ENCODE results near the gene CD63. TPM values are rescaled to one million over a fixed set of nuclear protein-coding genes. Genes with fewer than 3 reads are reported as not detected.

CD63 gene
- total RNA-seq, 1 experiment from 2014 or later = 869 TPM

DNA sequence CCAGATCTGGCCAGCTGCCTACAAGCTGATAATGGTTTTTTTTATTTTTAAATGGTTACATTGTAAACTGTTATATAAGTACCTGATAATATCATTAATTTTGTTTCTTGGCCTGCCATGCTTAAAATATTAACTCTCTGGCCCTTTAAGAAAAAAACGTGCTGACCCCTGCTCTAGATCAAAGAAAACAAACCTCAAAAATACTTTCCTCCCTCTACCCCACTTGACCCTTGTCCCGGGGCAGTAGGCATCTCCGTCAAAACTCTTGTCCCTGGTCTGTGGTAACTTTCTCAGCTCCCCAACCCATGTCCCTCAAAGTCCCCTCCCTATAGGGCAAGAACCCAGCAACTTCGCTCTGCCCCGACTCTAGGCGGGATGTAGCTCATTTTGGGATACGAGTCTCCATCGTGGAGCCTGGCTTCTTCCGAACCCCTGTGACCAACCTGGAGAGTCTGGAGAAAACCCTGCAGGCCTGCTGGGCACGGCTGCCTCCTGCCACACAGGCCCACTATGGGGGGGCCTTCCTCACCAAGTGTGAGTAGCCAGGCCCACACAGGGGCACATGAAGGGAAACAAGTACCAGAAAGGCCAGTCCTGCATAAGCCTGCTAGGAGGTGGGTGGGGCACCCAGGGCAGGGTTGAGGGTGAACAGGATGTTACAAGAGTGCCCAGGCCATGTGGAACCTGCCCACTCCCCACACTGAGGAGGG, 5.1 kb downstream of the CD63 start:
- intact Hi-C loops (cut with micrococcal nuclease) = no loop called here
- TF ChIP-seq EZH2 (IDR thresholded peaks at IDR 0.05; ENCODE audit: low read length, unreplicated experiment) (no peak), EZH2phosphoT487 (IDR thresholded peaks at IDR 0.05; ENCODE audit: borderline replicate concordance, low read length) (no peak)
- H3K36me3 ChIP-seq (ENCODE audit: low read depth, low read length) = peaks cover 27% of the 10 kb centered on the region
- POLR2A ChIA-PET (ENCODE audit: unreplicated experiment) = interaction anchor here (0.6 kb wide), 1 partner anchor 46 kb away, joined by 4 read pairs; no protein-coding TSS in a partner anchor
- no peak for DNase-seq
- no peak overlapping the region for H3K4me3 ChIP-seq (ENCODE audit: low read length)
- no peaks in the 10 kb centered on the region for H3K9me3 ChIP-seq (ENCODE audit: low read length)
- H3K9me2 ChIP-seq (replicated peaks; ENCODE audit: low read length) = no peaks in the 10 kb centered on the region
- H4K20me1 ChIP-seq (ENCODE audit: low read length) = peaks cover 8% of the 10 kb centered on the region
- no peak overlapping the region for H2AFZ ChIP-seq (ENCODE audit: low read length)
- H3K4me2 ChIP-seq (ENCODE audit: low read length) = no peak overlapping the region
- CTCF ChIA-PET = no interaction called here
- peaks cover 24% of the 10 kb centered on the region for H3K79me2 ChIP-seq (ENCODE audit: low read length)
- no peak overlapping the region for H3K9ac ChIP-seq (ENCODE audit: low read length)
- BruUV-seq (replicated peaks) = no TSS peak
- peaks cover 52% of the 10 kb centered on the region for H3K4me1 ChIP-seq (ENCODE audit: insufficient read depth, low read length)
- H3F3A ChIP-seq (ENCODE audit: low read length, unreplicated experiment) = no peaks in the 10 kb centered on the region
- H3K27ac ChIP-seq (ENCODE audit: low read length) = no peak overlapping the region
- no peak for ATAC-seq
- no peaks in the 10 kb centered on the region for H3K27me3 ChIP-seq (ENCODE audit: low read length)

DNA sequence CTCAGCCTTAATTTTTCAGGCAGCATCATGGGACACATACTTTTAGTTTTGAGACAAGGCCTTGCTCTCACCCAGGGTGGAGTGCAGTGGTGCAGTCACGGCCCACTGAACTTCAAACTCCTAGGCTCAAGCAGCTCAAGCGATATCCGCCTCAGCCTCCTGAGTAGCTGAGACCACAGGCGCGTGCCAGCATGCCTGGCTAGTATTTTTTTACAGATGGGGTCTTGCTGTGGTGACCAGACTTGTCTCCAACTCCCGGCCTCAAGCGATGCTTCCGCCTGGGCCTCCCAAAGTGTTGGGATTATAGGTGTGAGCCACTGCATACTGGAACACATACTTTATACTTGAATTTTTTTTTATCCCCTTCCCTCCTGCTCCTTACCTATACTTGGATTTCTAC, 5.9 kb downstream of the CD63 start:
- H3K27me3 ChIP-seq (ENCODE audit: low read length) = no peaks in the 10 kb centered on the region
- DNase-seq = no peak
- peaks cover 59% of the 10 kb centered on the region for H3K4me1 ChIP-seq (ENCODE audit: insufficient read depth, low read length)
- no peak overlapping the region for H3K4me3 ChIP-seq (ENCODE audit: low read length)
- H3K79me2 ChIP-seq (ENCODE audit: low read length) = peaks cover 17% of the 10 kb centered on the region
- no peak for ATAC-seq
- H3K27ac ChIP-seq (ENCODE audit: low read length) = no peak overlapping the region
- no TSS peak for BruUV-seq (replicated peaks)
- H4K20me1 ChIP-seq (ENCODE audit: low read length) = peaks cover 8% of the 10 kb centered on the region
- H3K4me2 ChIP-seq (ENCODE audit: low read length) = no peak overlapping the region
- intact Hi-C loops (cut with micrococcal nuclease) = no loop called here
- H2AFZ ChIP-seq (ENCODE audit: low read length) = no peak overlapping the region
- no peaks in the 10 kb centered on the region for H3K9me3 ChIP-seq (ENCODE audit: low read length)
- H3K36me3 ChIP-seq (ENCODE audit: low read depth, low read length) = peaks cover 27% of the 10 kb centered on the region
- no peaks in the 10 kb centered on the region for H3K9me2 ChIP-seq (replicated peaks; ENCODE audit: low read length)
- H3F3A ChIP-seq (ENCODE audit: low read length, unreplicated experiment) = no peaks in the 10 kb centered on the region
- POLR2A ChIA-PET (ENCODE audit: unreplicated experiment) = interaction anchor here (0.6 kb wide), 1 partner anchor 46 kb away, joined by 4 read pairs; no protein-coding TSS in a partner anchor
- no peak for TF ChIP-seq EZH2phosphoT487 (IDR thresholded peaks at IDR 0.05; ENCODE audit: borderline replicate concordance, low read length)
- TF ChIP-seq, protein P1, sequence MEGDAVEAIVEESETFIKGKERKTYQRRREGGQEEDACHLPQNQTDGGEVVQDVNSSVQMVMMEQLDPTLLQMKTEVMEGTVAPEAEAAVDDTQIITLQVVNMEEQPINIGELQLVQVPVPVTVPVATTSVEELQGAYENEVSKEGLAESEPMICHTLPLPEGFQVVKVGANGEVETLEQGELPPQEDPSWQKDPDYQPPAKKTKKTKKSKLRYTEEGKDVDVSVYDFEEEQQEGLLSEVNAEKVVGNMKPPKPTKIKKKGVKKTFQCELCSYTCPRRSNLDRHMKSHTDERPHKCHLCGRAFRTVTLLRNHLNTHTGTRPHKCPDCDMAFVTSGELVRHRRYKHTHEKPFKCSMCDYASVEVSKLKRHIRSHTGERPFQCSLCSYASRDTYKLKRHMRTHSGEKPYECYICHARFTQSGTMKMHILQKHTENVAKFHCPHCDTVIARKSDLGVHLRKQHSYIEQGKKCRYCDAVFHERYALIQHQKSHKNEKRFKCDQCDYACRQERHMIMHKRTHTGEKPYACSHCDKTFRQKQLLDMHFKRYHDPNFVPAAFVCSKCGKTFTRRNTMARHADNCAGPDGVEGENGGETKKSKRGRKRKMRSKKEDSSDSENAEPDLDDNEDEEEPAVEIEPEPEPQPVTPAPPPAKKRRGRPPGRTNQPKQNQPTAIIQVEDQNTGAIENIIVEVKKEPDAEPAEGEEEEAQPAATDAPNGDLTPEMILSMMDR (conservative IDR thresholded peaks at IDR 0.05; ENCODE audit: low read depth, low read length) = no peak
- CTCF ChIA-PET = no interaction called here
- no peak overlapping the region for H3K9ac ChIP-seq (ENCODE audit: low read length)

DNA sequence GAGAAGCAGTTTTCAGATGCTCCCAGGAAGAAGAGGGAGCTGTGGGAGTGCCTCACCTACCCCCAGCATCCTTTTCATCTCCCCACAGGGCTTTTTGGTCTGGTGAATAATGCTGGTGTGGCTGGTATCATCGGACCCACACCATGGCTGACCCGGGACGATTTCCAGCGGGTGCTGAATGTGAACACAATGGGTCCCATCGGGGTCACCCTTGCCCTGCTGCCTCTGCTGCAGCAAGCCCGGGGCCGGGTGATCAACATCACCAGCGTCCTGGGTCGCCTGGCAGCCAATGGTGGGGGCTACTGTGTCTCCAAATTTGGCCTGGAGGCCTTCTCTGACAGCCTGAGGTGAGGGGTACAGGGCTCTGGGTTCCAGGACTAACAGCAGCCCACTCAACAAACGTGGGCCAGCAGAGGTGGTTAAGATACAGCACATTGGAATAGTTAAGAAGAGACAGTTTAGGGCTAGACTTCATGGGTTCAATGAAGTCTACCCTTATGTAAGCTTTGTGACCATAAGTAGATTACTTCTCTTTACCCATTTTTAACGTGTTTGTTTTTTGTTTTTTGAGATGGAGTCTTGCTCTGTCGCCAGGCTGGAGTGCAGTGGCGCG, 7.1 kb downstream of the CD63 start:
- Histone ChIP-seq H2AFZ (ENCODE audit: low read length) (no peak overlapping the region), H3K4me1 (ENCODE audit: insufficient read depth, low read length) (peaks cover 64% of the 10 kb centered on the region), H3K27ac (ENCODE audit: low read length) (peak overlapping the region; percentile 51), H3K36me3 (ENCODE audit: low read depth, low read length) (peaks cover 25% of the 10 kb centered on the region), H3K79me2 (ENCODE audit: low read length) (peaks cover 4% of the 10 kb centered on the region), H3K4me3 (ENCODE audit: low read length) (peak overlapping the region; percentile 15; the same call in 1 of the 2 replicates), H3K9me2 (replicated peaks; ENCODE audit: low read length) (no peaks in the 10 kb centered on the region), H4K20me1 (ENCODE audit: low read length) (0 out of 2 replicates have a peak, but pooled peaks cover 2% of the 10 kb centered on the region), H3K9ac (ENCODE audit: low read length) (no peak overlapping the region), H3K27me3 (ENCODE audit: low read length) (no peaks in the 10 kb centered on the region), H3F3A (ENCODE audit: low read length, unreplicated experiment) (no peaks in the 10 kb centered on the region), H3K9me3 (ENCODE audit: low read length) (no peaks in the 10 kb centered on the region), H3K4me2 (ENCODE audit: low read length) (peak overlapping the region; percentile 68)
- ATAC-seq (peak; percentile 14), DNase-seq (peak; percentile 51)
- no TSS peak for BruUV-seq (replicated peaks)
- ChIA-PET CTCF (interaction anchor here (1.4 to 2.9 kb wide), 3 partner anchors 8 to 40 kb away, joined by 7 to 50 read pairs (median 25); partner anchors contain the start of gene CD63), POLR2A (ENCODE audit: unreplicated experiment) (interaction anchor here (0.5 to 1.7 kb wide), 3 partner anchors 8 to 638 kb away, joined by 3 to 18 read pairs (median 3); a partner anchor contains a TSS)
- TF ChIP-seq EZH2phosphoT487 (IDR thresholded peaks at IDR 0.05; ENCODE audit: borderline replicate concordance, low read length) = no peak
- TF ChIP-seq EZH2 (IDR thresholded peaks at IDR 0.05; ENCODE audit: low read length, unreplicated experiment) = no peak
- TF ChIP-seq, protein P1 (conservative IDR thresholded peaks at IDR 0.05; ENCODE audit: low read depth, low read length) = no peak
- intact Hi-C loops (cut with micrococcal nuclease) = loop anchor here (1.0 kb wide), 2 partner anchors 40 to 61 kb away; a partner anchor contains a TSS

All from PC-3 (cell line).